ENCODE measurements around the gene CHST6. TPM values are rescaled to one million over a fixed set of nuclear protein-coding genes. Genes with fewer than 3 reads are reported as not detected.

Gene CHST6
- total RNA-seq, 2 experiments from 2014 or later, result 0.06 TPM; not detected in 1

GRCh38 chr16:75486676-75487313 is 8.4 kb downstream of the CHST6 start:
- no peak overlapping the region for H3K4me3 Mint-ChIP-seq
- no peaks in the 10 kb centered on the region for H3K9me3 Mint-ChIP-seq
- no peaks in the 10 kb centered on the region for H3K4me1 Mint-ChIP-seq
- H3K27me3 Mint-ChIP-seq, result peaks cover 15% of the 10 kb centered on the region
- H3K27ac Mint-ChIP-seq, result no peak overlapping the region
- H3K36me3 Mint-ChIP-seq, result no peaks in the 10 kb centered on the region
- DNase-seq, result no peak

- H3K27ac Mint-ChIP-seq, result no peak overlapping the region
- DNase-seq, result no peak
Observed at GRCh38 chr16:75486014-75486675, 9.1 kb downstream of the CHST6 start.

GRCh38 chr16:75485230-75486013 is 9.8 kb downstream of the CHST6 start:
- Mint-ChIP-seq H3K36me3 (no peaks in the 10 kb centered on the region), H3K4me3 (no peak overlapping the region), H3K9me3 (no peaks in the 10 kb centered on the region), H3K27ac (no peak overlapping the region), H3K27me3 (peaks cover 15% of the 10 kb centered on the region), H3K4me1 (no peaks in the 10 kb centered on the region)
- DNase-seq, result no peak

More at GRCh38 chr16:75486014-75486675, 9.1 kb downstream of the CHST6 start:
- H3K36me3 Mint-ChIP-seq, result no peaks in the 10 kb centered on the region
- no peak overlapping the region for H3K4me3 Mint-ChIP-seq
- H3K4me1 Mint-ChIP-seq, result no peaks in the 10 kb centered on the region
- H3K27me3 Mint-ChIP-seq, result peaks cover 15% of the 10 kb centered on the region
- H3K9me3 Mint-ChIP-seq, result no peaks in the 10 kb centered on the region

GRCh38 chr16:75483222-75483621 is 12.0 kb downstream of the CHST6 start:
- H3K4me1 Mint-ChIP-seq, result no peaks in the 10 kb centered on the region
- no peaks in the 10 kb centered on the region for H3K9me3 Mint-ChIP-seq
- H3K36me3 Mint-ChIP-seq, result no peaks in the 10 kb centered on the region
- H3K27ac Mint-ChIP-seq, result no peak overlapping the region
- H3K27me3 Mint-ChIP-seq, result peaks cover 16% of the 10 kb centered on the region
- no peak for DNase-seq
- no peak overlapping the region for H3K4me3 Mint-ChIP-seq

GRCh38 chr16:75482434-75483205 is 12.6 kb downstream of the CHST6 start:
- H3K9me3 Mint-ChIP-seq, result no peaks in the 10 kb centered on the region
- peaks cover 13% of the 10 kb centered on the region for H3K27me3 Mint-ChIP-seq
- DNase-seq, result no peak

GRCh38 chr16:75481475-75481874 is 13.8 kb downstream of the CHST6 start:
- no peaks in the 10 kb centered on the region for H3K4me1 Mint-ChIP-seq
- H3K27me3 Mint-ChIP-seq, result peaks cover 13% of the 10 kb centered on the region
- no peaks in the 10 kb centered on the region for H3K9me3 Mint-ChIP-seq
- H3K27ac Mint-ChIP-seq, result no peak overlapping the region
- no peak for DNase-seq
- H3K36me3 Mint-ChIP-seq, result no peaks in the 10 kb centered on the region
- H3K4me3 Mint-ChIP-seq, result no peak overlapping the region

More at GRCh38 chr16:75482434-75483205, 12.6 kb downstream of the CHST6 start:
- H3K36me3 Mint-ChIP-seq, result no peaks in the 10 kb centered on the region
- no peaks in the 10 kb centered on the region for H3K4me1 Mint-ChIP-seq
- no peak overlapping the region for H3K4me3 Mint-ChIP-seq
- H3K27ac Mint-ChIP-seq, result no peak overlapping the region

- Mint-ChIP-seq H3K4me1 (no peaks in the 10 kb centered on the region), H3K27me3 (peaks cover 9% of the 10 kb centered on the region), H3K4me3 (no peak overlapping the region), H3K9me3 (no peaks in the 10 kb centered on the region), H3K36me3 (no peaks in the 10 kb centered on the region), H3K27ac (no peak overlapping the region)
- no peak for DNase-seq
Observed at GRCh38 chr16:75479421-75479990, 15.7 kb downstream of the CHST6 start.

- no peak overlapping the region for H3K4me3 Mint-ChIP-seq
- no peaks in the 10 kb centered on the region for H3K4me1 Mint-ChIP-seq
- no peak overlapping the region for H3K27ac Mint-ChIP-seq
- H3K27me3 Mint-ChIP-seq, result peaks cover 9% of the 10 kb centered on the region
- no peak for DNase-seq
- no peaks in the 10 kb centered on the region for H3K36me3 Mint-ChIP-seq
- H3K9me3 Mint-ChIP-seq, result no peaks in the 10 kb centered on the region
Observed at GRCh38 chr16:75478480-75479345, 16.5 kb downstream of the CHST6 start.

- H3K4me3 Mint-ChIP-seq, result no peak overlapping the region
- no peaks in the 10 kb centered on the region for H3K9me3 Mint-ChIP-seq
- H3K4me1 Mint-ChIP-seq, result no peaks in the 10 kb centered on the region
- peaks cover 9% of the 10 kb centered on the region for H3K27me3 Mint-ChIP-seq
- H3K36me3 Mint-ChIP-seq, result no peaks in the 10 kb centered on the region
- H3K27ac Mint-ChIP-seq, result no peak overlapping the region
- no peak for DNase-seq
Observed at GRCh38 chr16:75477680-75478473, 17.4 kb downstream of the CHST6 start.

- Mint-ChIP-seq H3K27me3 (peaks cover 9% of the 10 kb centered on the region), H3K36me3 (no peaks in the 10 kb centered on the region), H3K4me3 (no peak overlapping the region), H3K4me1 (peaks cover 1% of the 10 kb centered on the region), H3K9me3 (no peaks in the 10 kb centered on the region), H3K27ac (no peak overlapping the region)
- DNase-seq, result no peak
Observed at GRCh38 chr16:75476817-75477216, 18.4 kb downstream of the CHST6 start.

- no peak for DNase-seq
- Mint-ChIP-seq H3K4me3 (no peak overlapping the region), H3K4me1 (peaks cover 4% of the 10 kb centered on the region), H3K27me3 (peaks cover 9% of the 10 kb centered on the region), H3K36me3 (no peaks in the 10 kb centered on the region), H3K9me3 (no peaks in the 10 kb centered on the region), H3K27ac (no peak overlapping the region)
Observed at GRCh38 chr16:75475420-75475847, 19.8 kb downstream of the CHST6 start.

- no peaks in the 10 kb centered on the region for H3K9me3 Mint-ChIP-seq
- no peaks in the 10 kb centered on the region for H3K36me3 Mint-ChIP-seq
- peaks cover 4% of the 10 kb centered on the region for H3K4me1 Mint-ChIP-seq
- H3K4me3 Mint-ChIP-seq, result no peak overlapping the region
- H3K27ac Mint-ChIP-seq, result no peak overlapping the region
- peaks cover 3% of the 10 kb centered on the region for H3K27me3 Mint-ChIP-seq
- DNase-seq, result no peak
Observed at GRCh38 chr16:75472908-75473877, 22.0 kb downstream of the CHST6 start.

Measured in activated naive CD8-positive, alpha-beta T cell treated with anti-CD3 and anti-CD28 coated beads for 36 hours (primary cell).